HG03439 (cell line): Measurements from ENCODE around the gene PALM2AKAP2.
"Not testable (repeated sequence)": the region's sequence is repeated elsewhere in the genome, so short reads cannot be mapped to it uniquely, and the experiment has no call there.

Experiments
- ATAC-seq: cut with Tn5 transposase; IDR thresholded peaks from one replicate; pipeline ENCODE4 v1.9.1; 2021; ENCODE audit warnings: mild to moderate bottlenecking, moderate library complexity; ENCODE audit not compliant: unreplicated experiment

PALM2AKAP2 gene

DNA sequence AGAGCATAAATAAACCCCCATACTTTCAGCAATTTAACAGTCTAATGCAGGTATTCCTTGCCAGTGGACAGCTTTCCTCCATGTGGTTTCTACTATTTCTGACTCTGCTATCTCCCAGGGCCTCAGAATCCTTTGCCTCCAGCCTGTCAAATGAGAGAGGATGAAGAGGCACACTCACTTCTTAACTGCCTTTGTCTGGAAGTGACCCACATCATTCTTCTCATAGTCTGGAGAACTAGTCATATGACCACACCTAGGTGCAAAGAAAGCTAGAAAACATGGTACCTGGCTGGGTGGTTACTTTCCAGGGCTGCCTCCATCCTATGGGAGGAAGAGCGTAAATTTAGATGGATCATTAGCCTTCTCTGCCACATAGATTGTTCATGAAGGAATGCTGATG is 22.5 kb downstream of the PALM2AKAP2 start:
- no peak for ATAC-seq

DNA sequence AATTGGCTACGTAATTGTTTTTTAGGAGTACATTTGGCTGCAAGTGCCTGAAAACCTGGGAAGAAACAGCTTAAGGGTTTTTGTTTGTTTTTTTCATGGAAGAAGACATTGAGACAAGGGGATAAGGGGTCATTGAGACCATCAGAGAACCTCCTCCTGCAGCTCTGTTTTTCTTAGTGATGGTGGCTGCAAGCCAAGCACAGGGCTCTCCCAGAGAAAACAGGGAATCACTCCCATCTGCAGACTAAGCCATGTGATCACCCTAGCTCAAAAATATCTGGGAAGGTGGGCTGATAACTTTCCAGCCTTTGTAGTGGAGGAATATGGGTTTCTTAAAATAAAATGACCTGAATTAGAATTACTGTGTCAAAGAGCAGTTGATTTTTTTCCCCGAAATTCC is 25.1 kb downstream of the PALM2AKAP2 start:
- ATAC-seq: no peak

DNA sequence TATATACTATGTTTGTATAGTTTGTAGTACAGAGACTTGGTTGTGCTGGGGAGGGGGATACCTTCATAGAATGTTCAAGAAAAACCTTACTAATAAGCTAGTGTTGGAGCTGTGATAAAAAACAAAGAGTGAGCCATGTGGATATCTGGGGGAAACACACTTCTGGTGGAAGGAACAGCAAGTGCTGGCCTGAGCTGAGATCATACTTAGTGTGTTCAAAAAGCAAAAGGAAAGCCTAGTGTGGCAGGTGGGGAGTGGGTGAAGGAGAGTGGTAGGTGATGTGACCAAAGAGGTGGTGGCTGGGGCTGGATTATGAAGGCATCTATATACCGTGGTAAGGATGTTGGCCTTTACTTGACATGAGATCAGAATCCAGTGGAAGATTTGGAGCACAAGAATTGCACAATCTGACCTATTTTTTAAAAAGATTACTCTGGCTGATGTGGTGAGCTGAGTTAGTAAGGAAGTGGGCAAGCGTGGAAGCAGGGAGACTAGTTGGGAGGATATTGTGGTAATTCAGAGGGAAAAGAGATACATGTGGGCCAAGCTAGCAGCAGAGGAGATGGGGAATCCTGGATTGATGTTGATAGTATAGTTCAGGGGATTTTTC is 26.6 kb downstream of the PALM2AKAP2 start:
- ATAC-seq: no peak

GRCh38 chr9:109811876-109812275 is 31.9 kb downstream of the PALM2AKAP2 start:
- ATAC-seq: no peak

GRCh38 chr9:109812331-109812730 is 32.3 kb downstream of the PALM2AKAP2 start:
- ATAC-seq: no peak

DNA sequence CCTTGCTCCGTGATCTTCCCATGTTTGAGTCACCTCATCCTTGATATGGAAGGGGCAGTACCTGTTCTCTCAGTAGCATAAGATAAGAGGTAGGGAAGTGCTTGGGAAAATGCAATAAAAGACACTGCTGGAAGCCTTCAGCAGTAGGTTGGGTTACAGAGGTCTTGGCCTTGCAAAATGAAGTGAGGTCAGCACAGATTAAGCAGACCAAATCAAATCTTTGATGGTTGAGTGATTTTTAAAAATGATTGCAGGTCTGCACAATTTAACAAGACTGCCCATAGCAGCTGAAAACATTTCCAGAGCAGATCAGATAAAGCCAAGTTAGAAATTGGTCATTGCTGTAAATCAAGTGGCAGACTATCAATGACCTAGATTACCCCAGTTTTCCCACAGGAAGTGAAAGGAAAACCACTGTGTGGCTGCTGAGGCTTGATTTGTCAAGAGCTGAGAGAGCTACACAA is 32.9 kb downstream of the PALM2AKAP2 start:
- no peak for ATAC-seq

DNA sequence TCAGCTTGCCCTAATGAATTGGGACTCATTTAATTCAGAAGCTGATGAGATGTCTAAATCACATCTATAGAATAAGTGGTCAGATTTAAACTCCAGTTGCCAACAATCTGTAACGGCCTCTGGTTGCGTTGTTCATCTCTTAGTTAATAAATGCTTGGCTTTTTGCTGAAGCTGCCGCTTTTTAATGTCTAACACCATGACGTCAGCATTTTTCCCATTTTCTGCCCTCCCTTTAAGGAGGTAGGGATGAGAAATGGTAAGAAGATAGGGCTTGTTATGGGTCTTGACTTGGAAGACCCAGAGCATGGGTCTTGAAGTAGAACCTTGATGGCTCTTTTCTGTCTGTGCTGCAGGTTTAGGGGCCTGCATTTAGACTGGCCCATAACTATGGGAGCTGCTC is 33.3 kb downstream of the PALM2AKAP2 start:
- no peak for ATAC-seq

DNA sequence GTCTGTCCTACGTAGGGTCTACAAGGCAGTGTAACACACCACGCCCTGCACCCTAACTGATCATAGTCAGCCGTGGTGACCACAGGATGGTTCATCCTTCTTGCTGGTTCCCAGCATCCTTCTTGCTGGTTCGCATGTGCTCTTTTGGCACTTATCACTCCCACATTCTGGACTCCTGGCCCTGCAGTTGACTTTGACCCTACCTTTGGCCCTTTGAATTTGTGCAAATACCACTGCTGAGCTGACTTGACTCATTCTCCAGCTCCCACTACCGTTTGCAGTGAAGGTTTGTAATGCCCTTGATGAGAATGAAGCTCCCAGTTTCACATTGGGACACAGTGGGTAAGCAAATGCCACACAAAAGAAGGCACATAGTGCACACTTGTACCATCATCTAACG is 33.8 kb downstream of the PALM2AKAP2 start:
- ATAC-seq: no peak

- no peak for ATAC-seq
Observed at GRCh38 chr9:109815366-109815947, 35.5 kb downstream of the PALM2AKAP2 start.

GRCh38 chr9:109816490-109816889 is 36.5 kb downstream of the PALM2AKAP2 start:
- ATAC-seq: no peak

DNA sequence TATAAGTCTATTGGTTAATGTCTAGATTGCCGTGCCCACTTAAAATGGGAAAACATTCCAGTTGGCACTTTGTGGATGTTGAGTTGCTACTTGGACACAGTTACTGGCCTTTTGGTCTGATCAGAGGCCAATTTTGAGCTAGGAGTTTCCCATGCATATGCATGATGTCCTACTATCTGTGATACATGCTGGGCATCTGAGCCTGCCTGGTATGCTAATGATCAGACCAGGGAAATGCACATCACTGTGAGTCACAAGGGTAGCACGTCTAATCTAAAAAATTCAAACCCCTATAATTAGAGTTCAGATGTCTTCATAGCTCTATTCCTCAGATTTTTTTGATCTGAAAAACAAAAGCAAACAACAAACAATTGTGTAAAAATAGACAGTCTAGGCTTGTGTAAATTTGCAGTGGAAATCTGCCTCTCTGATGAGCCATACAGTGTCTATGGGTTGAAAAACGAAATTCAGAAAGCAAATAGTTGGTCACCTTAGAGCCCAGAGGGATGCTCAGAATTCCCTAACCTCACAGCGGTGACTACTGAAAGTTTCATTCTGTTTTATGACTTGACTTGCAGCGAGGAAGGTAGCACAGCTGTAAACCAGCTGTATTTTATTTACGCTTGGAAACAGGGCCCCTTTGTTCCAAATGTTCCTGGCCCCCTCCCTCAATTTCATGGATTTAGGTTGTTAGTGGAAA is 37.3 kb downstream of the PALM2AKAP2 start:
- ATAC-seq: no peak

GRCh38 chr9:109817846-109818472 is 38.0 kb downstream of the PALM2AKAP2 start:
- ATAC-seq: no peak

GRCh38 chr9:109821711-109822110 is 41.7 kb downstream of the PALM2AKAP2 start:
- no peak for ATAC-seq

- not testable (repeated sequence) for ATAC-seq
Observed at GRCh38 chr9:109825383-109825782, 45.4 kb downstream of the PALM2AKAP2 start.

- ATAC-seq: no peak
Observed at GRCh38 chr9:109826559-109826958, 46.6 kb downstream of the PALM2AKAP2 start.

DNA sequence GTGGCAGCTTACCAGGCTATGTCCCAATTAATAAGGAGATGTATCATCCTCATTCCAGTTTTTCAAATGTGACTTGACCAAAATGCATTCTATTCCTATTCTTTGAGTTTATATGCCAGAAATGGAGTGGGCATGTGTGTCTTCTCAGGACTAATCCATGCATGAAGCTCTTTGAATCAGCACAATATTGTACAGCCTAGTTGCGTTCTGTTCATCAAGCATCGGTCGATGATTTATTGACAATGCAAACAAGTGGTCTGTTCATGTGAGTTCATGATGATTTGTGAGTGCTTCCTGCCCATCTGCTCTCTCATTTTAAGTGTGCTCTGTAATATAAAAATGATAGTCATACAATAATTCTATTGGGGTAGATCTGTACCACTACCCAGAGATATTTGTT is 48.3 kb downstream of the PALM2AKAP2 start:
- no peak for ATAC-seq
